Stimulated activated CD4-positive, alpha-beta T cell treated with anti-CD3 and anti-CD28 coated beads, Interleukin-1b, Interleukin-23, amount 100 ng/mL, for 1 hour (primary cell): Measurements from ENCODE around the gene HSBP1L1.

Experiments
- DNase-seq, 2 donors: peaks; one replicate each; pipeline ENCODE4 v3.0.0-alpha.2; 2020; ENCODE audit warnings: low read depth in 2 of 2

The HSBP1L1 gene

GRCh38 chr18:79964330-79965118 is at the start of gene HSBP1L1:
TSS of gene HSBP1L1 (plus strand) at chr18:79964643. CDS start at chr18:79964736, 93 bp downstream.
- DNase-seq: no peak

GRCh38 chr18:79915161-79916127 is 49.0 kb upstream of the HSBP1L1 start:
- no peak for DNase-seq

GRCh38 chr18:79916128-79916494 is 48.3 kb upstream of the HSBP1L1 start:
- no peak for DNase-seq

DNA sequence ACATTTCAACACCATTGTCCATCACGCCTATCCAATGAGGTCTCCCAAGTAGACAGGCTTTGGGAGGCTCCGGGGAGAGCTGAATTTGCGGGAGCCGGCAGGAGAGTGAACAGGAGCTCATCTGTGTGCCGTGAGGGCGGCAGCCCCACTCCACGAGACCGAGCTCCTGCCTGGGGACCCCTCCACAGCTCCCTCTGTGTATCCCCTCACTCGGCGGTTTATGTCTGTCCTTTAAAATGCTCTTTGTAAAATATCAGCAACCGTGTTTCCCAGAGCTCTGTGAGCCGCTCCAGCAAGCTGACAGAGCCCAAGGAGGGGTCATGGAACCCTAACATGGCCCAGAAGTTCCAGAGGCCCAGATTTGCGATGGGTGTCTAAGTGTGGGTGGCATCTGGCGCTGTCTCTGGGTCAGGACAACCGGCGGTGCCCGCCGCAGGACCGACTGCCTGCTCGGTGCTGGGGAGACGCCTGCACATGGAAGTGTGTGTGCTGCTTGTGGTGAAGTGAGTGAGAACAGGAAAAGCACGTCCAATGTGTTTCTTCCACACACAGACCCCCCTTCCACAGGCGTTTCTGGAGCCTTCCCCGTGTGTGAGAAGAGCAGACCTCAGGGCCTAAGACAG is 47.8 kb upstream of the HSBP1L1 start:
- DNase-seq: no peak

DNA sequence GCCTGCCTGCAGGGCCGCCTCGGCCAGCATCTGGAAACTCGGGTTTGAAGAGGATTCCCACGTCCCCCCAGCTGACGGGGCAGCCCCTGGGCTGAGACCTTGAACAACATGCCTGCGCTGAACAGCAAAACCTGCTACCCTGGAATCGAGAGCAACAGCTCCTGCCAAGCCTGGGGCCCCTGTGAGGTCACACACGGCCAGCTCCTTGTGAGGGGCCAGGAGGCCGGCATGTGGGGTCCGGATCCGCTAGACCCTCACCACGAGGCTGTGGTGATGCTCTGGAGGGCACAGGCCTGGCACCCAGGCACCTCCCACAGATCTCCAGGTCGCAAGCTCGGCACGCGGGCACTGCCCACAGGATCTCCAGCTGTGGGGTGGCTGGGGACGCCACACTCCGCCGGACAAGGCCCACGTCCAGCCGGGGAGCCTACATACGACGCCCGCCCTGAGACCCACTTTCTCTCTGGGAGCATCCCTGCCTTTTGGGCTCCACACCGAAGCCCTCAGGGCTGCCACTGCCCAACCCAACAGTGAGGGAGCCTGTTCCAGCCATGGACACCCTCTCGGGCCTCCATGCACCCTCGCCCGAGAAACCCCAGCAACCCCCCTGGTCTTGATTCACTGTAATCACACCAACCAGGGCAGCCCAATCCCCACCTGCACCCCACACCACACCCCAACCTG is 47.1 kb upstream of the HSBP1L1 start:
- DNase-seq: no peak

GRCh38 chr18:79917853-79918614 is 46.4 kb upstream of the HSBP1L1 start:
- no peak for DNase-seq

DNA sequence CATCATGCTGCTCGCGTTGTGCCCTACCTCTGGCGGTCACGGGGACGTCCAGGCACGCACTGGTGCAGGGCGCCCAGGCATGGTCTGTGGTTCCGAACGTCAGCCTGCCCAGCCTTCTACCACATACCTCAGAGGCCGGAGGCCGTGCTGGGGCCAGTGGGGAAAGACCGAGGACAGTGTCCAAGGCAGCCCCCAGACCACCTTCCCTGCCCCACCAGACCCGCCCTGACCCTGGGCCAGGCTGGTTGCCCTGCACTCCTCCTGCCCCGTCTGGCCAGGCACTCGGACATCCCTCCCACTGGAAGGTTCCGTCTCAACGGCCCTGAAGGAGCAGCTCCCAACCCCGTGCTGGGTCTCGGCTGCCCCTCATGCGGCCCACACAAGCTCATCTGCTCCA is 45.8 kb upstream of the HSBP1L1 start:
- no peak for DNase-seq

GRCh38 chr18:79919089-79919488 is 45.4 kb upstream of the HSBP1L1 start:
- DNase-seq: no peak

DNA sequence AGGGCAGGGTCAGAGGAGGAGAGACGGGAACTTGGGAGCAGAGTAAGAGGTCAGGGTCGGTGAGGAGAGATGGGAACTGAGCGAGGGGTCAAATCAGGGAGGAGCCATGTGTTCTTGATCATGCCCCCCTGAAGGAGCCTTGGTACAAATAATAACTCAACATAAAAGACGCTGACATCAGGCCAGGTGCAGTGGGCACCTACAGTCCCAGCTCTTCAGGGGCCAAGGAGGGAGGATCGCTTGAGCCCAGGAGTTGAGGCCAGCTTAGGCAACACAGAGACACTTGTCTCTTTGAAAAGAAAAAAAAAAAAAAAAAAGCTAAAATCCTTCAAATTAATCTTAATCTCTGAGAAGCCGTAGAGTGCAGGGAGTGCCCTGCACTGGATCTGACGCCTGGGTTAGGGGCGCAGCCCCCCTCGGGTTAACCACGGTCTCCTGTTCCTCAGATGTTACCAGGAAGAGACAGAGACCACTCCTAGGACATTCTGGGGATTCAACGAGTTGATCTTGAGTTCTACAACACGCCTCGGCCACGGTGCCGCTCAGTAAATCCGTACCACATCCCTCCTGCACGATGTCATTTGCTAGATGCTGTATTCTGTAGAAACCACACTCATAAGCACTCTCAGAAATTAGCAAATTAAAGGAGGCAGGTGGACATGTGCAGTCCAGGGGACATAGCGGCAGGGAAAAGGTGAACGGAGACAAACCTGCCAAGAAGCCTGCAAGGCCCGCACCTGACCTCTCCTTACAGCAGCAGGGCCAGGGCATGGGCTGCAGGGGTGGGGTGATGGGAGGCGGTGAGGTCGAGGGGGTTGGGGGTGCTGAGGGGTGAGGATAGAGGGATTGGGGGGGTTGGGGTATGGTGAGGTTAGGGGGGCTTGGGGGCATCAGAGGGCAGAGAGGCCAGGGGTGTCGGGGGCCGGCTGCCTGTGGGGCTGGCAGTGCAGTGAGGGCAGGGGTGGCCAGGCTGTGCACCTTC is 42.2 kb upstream of the HSBP1L1 start:
- DNase-seq: no peak

- no peak for DNase-seq
Measured at GRCh38 chr18:79922971-79923411, 41.5 kb upstream of the HSBP1L1 start.

GRCh38 chr18:79923896-79924585 is 40.4 kb upstream of the HSBP1L1 start:
- DNase-seq: no peak

DNA sequence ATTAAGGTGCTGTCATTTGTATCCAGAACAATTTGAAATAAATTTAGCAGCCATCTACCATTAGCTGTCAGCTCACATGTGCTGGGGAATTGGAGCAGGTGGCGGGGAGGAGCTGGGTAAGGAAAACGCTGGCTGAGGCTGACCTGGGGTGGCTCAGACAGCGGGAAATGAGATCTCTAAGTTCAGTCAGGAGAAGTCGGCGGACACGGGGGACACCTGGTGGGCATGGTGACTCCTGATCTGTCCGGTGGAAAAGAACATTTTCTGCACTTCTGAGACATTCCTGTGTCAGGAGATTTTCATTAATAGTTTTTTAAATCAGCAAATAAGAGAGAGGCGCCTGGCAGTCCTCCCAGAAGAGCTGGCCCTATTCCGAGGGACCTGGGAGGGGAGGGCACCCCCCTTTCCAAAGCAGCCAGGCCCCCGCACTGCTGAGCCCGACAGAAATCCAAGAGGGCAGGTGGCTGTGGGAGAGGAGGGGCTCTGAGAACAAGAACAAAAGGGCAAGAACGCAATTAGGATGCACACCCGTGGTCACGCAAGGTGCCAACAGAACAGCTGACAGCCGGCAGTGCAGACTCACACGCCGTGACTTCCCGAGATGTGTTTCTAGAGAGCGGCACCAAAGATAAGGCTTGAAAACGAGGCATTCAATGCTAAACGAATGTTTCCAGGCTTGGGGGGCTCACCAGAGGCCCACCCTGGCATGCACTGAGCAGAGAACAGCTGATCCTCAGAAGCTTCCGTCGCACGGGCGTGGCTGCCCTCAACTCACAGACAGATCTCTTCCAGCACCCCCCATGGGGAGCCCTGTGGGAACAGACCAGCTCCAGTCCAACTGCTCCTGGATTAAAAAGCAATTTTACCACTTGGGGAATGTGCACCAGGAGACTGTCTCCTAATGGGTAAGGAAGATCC is 39.4 kb upstream of the HSBP1L1 start:
- no peak for DNase-seq

DNA sequence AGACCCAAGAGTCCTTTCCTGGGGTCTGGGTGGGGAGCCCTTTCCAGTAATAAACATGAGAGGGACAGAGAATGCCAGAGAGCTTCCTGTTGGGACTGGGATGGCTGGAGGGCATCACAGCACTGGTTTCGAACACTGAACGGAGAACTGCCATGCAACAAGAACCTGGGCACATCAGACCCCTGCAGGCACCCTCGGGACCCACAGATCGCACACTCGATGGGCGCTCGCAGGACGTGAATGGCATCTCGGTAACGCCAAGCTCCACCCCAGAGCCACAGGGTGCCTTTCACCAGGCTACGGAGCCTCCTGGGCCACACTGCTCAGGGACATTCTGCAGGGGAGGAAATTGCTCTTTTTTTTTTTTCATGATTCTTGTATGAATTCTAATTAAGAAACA is 38.1 kb upstream of the HSBP1L1 start:
- DNase-seq: no peak

- no peak for DNase-seq
Measured at GRCh38 chr18:79926715-79927606, 37.5 kb upstream of the HSBP1L1 start.

GRCh38 chr18:79927607-79928562 is 36.6 kb upstream of the HSBP1L1 start:
- no peak for DNase-seq

DNA sequence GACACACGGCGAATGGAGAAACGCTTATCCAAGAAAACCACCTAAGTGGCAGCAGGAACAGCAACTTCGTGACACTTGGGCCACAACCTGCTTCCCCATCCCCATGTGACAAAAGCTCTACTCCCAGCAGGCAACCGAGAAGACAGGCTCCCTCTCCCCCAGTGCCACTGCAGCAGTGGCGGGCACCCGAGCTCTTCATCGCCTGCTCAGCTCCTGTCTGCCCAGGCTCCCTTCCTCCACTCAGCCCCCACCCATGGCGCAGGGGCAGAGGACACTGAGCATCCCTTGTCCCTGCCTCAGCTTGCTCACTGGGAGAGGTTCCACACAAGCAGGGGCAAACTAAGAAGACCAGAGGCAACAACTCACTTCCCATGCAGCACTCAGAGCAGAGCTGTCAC is 35.9 kb upstream of the HSBP1L1 start:
- no peak for DNase-seq
